Fibroblast of pulmonary artery (primary cell): ENCODE measurements around the gene SIL1.

Experiments
- DNase-seq: peaks from one replicate; pipeline ENCODE4 v3.0.0-alpha.2; 2010; ENCODE audit warnings: low read depth
- H3K4me3 ChIP-seq: replicated peaks from 2 replicates; pipeline ENCODE4 v1.5.1; 2011; ENCODE audit warnings: low read depth, mild to moderate bottlenecking, control low read depth, low read length, moderate library complexity
- CTCF ChIP-seq: IDR thresholded peaks from 2 replicates; pipeline ENCODE4 v1.5.1; 2011; ENCODE audit warnings: mild to moderate bottlenecking, control low read depth, low read length, inconsistent platforms; ENCODE audit errors: missing control alignments

Gene SIL1

GRCh38 chr5:138900281-138900965 is 297.7 kb downstream of the SIL1 start:
- no peak for TF ChIP-seq CTCF
- no peak overlapping the region for H3K4me3 ChIP-seq
- DNase-seq: peak; percentile 48

- no peak overlapping the region for H3K4me3 ChIP-seq
Measured at GRCh38 chr5:138898742-138899141, 299.4 kb downstream of the SIL1 start.

GRCh38 chr5:138898299-138898698 is 299.9 kb downstream of the SIL1 start:
- H3K4me3 ChIP-seq: no peak overlapping the region
- DNase-seq: no peak
- TF ChIP-seq CTCF: no peak

More at GRCh38 chr5:138898742-138899141, 299.4 kb downstream of the SIL1 start:
- no peak for DNase-seq
- TF ChIP-seq CTCF: no peak
